SHP77 (cell line): ENCODE results near the gene SPTB.

Source experiments
- DNase-seq, 2 experiments: peaks; one replicate each; lab custom pipeline; 2025; lab: John Stamatoyannopoulos, UW

The SPTB gene

DNA sequence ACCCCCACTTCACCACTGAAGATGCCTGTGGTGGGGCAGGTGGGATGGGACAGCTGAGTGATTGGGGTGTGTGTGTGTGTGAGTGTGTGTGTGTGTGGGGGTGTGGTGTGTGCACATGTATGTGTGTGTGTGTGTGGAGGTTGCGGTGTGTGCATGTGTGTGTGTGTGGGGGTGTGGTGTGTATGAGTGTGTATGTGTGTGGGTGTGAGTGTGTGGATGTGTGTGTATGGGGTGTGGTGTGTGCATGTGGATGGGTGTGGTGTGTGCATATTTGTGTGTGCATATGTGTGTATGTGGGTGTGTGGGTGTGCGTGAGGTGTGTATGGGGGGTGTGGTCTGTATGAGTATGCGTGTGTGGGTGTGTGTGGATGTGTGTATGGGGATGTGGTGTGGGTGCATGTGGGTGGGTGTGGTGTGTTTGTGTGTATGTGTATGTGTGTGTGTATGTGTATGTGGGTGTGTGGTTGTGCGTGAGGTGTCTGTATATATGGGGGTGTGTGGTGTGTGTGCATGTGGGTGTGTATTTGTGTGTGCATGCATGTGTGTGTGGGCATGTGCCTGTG, 113.9 kb downstream of the SPTB start:
- DNase-seq, result no peak

DNA sequence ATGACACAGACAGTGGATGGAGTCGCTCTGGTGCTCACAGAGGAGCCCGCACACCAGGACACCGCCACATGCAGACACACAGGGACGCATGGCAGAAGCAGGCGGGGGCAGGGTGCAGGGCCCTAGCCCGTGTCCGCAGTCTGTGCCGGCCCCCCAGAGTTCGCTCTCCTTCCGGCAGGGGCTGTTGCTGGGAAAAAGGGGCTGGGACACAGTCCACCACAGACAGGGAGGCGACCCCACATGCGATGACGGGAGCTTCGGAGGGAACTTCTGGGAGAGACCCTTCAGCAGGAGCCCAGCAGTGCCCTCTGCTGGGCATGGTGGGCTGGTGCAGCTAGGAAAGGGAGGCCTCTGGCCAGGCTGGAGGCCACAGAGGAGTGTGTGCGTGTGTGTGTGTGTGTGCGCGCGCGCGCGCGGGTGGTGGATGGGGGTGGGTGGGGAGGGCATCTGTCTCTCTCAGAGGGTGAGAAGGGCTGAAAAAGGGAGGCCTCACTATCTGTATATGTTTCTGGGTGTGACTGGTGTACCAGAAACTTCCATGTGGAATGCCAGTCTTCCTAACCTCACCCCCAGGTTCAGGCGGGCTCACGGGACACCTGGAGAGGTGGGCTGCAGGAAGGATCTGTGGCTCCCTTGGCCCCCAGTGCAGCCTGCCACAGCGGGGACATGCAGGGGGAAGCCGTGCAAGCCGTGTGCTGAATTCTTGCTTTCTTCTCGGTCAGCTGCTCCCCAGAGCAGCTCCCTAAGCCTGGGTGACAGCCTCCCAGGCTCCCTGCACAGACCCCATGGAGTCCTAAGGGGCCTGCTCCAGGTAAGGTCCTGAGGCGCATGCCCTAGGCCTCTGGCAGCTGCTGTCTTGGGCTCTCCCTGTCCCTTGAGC, 114.8 kb downstream of the SPTB start:
- peak; percentile 46 to 50 for DNase-seq

DNA sequence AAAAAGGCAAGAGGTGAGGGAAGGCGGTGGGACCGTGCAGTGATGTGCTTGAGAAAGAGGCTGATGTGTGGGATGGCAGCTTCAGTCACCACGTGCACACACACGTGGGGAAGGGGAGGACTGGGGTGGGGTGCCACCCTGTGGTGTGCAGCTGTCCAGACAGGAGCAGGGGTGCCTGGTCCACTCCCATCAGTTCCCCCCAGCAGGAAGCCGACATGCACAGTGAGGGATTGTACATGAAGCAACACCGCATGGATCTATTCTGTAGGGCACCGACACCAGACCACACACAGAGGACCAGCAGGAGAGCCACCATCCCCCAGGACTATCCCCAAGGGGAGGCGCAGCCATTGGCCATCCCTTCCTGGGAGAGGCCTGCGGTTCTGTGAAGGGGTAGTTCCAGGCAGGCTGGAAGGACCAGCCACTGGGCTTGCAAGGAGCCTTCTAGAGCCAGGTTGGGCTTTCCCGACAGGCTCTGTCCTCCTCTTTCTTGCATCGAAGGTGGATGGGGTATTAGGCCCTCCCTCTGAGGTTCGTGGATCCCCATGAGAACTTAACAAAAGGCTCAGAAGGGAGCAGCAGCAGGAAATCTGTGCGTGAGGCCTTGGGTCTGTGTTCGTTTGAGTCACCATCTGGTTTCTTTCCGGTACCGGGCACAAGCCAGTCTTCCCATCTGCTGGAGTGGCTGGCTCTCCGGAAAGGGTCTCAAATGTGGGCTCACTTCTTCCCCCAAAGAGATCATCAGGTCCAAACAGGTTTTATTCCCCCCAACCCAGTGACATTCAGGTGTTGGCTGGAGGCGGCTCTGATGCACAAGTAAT, 115.7 kb downstream of the SPTB start:
- no peak for DNase-seq

DNA sequence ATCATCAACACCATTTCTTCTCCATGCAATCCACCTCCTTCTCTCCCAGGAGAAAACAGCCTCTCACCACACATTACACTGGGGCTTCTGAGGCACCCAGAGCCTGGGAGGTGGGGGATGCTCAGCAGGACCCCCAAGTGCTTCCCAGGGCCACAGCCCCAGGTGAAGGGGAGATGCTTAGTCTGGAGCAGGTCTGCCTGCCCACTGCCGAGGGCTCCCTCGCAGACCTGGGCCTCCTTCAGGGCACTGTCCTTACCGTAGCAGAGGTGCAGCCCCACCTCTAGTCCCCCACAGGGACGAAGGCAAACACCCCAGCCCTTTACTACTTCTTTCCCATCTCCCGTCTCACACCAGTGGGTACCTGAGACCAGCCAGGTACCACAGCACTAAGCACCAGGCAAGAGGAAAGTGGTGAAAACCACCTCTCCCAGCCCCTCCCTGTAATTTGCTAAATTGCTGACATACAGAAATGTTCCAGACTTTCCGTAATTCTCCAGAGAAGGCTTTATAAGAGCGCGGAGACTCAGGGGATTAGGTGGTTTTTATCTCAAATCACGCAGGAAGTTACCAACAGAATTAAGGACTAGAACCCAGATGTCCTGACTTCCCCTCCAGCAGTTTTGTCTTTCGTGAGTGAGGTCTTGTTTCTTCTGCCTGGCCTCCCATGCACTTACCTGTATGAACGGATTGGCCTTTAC, 116.5 kb downstream of the SPTB start:
- DNase-seq, result no peak

DNA sequence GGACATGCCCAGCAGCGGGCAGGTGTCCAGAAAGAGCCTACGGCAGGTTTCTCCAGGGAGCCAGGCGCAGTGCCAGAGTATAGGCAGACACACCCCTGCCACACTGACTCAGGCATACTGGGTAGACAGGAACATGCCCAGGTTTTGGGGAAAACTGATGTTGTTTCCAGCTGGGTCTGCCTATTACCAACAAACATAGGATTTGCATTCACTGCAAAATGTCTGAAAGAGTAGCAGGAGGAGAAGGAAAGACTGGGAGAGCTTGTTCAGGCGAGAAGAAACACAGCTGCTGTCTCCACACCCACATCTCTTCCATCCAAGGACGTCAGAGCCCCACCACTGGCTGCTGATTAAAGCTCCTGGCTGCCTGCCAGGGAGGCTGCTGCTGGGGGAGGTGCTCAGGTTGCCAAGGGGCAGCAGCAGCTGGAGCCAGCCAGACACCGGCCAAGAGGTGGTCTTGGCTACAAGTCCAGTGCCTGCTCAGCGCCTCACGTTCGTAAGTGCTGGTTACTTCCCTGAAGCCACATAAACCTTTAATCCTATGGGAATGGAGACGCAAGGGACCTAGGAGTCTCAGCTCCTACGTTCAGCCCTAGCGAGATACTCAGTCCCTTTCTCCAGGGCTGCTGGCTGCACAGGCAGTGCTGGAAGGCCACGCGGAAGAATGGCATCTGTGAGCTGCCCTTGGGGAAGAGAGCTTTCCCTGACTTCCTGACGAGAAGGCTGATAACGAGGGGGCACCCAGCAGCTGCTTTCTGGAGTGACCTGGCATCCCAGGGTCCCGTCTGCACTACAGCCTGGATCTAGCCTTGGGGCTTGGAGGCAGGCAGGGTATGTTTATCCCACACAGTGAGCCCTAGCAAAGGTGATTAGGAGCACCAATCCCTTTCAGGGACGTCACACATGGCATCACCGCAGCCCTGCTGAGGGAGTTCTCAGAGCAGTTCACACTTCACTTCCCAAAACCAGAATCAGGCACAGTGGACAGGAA, 117.4 kb downstream of the SPTB start:
- peak; percentile 90 to 92 for DNase-seq

DNA sequence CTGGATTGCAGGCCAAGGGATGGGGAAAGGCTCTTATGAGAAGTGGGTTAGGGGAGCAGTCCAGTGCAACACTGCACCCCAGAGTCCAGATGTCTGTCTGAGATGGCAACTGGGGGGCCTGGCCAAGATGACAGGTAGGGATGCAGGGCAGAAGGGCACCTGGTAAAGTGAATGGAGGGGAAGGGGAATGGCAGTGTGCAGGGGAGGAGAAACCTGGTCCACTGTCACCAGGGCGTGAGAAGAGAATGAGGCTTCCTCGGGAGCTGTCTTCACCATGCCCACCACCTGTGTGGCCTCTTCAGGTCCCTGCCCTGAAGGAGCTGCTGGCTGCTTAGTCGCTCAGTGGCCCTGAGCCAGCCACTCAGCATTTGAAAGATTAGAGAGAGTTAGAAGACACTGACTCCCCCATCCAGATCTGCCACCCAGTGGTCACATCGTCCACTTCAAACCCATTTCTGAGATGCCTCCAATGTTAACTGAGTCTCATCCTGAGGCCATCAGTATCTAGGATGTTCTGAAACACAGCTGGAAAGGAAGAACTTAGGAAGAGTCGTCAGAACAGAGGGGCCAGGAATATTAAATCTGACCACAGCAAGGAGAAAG, 118.2 kb downstream of the SPTB start:
- peak in 1 of 2 experiments; percentile 61 for DNase-seq

DNA sequence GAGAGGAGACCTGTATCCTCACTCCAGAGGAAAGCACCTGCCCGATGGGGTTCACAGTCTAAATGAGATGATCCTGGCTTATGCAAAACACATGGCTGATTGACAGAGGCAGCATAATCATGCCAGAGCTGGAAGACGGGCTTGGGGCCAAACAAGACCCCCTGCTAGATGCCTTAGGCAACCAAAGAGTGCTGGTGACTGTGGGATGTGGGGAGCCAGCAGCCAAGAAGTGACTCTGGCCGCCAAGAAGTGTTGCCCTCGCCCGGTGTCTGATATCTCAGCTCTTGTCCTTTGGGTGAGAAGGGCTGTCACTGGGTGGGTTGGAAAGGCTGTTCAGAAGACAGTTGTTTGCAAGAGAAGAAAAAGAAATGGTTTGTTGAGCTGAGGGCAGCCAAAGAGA, 118.8 kb downstream of the SPTB start:
- DNase-seq, result no peak

DNA sequence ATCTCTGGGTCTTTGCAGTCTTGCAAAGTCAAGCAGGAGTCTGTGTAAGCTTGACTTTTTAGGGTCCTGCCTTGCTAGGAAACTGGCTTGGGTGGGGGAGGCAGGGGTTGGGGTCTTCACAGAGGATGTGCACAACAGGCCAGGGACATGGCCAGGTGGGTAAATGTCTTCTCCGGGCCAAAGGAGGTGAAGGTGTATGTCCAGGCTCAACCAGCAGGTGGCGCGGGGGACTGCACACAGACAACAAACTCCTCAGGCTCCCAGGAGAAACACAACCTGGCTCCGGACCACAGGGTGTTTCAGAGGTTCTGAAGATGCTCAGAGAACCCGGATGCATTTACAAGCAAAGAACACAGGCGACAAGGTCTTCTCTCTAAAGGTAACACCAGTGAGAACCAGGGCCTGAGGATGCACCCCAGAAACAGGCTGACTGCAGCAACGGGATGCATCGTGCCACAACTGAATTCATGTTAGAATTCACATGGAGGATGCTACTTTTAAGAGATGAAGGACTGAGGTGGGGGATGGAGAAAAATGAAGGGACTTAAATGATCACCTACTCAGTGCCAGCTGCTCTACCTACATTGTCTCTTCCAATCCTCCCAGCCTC, 119.5 kb downstream of the SPTB start:
- DNase-seq, result peak; percentile 26 to 65

DNA sequence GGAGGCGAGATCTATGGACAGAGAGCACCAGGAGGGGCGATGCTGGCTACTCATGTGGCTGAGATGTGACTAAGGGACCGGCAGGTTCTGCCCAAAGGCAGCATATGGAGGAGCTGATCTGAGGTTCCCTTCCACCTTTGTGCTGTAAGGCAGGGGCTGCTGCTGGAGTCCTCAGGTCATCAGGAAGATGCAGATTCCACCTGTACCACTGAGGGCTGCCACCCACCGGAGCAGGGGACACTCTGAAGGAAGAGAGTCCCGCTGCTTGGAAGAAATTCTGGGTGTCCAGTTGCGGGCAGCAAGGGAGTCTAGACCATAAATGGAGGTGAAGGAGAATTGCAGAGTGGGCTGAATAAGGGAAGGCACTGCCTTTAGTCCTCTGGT, 120.2 kb downstream of the SPTB start:
- DNase-seq, result no peak

DNA sequence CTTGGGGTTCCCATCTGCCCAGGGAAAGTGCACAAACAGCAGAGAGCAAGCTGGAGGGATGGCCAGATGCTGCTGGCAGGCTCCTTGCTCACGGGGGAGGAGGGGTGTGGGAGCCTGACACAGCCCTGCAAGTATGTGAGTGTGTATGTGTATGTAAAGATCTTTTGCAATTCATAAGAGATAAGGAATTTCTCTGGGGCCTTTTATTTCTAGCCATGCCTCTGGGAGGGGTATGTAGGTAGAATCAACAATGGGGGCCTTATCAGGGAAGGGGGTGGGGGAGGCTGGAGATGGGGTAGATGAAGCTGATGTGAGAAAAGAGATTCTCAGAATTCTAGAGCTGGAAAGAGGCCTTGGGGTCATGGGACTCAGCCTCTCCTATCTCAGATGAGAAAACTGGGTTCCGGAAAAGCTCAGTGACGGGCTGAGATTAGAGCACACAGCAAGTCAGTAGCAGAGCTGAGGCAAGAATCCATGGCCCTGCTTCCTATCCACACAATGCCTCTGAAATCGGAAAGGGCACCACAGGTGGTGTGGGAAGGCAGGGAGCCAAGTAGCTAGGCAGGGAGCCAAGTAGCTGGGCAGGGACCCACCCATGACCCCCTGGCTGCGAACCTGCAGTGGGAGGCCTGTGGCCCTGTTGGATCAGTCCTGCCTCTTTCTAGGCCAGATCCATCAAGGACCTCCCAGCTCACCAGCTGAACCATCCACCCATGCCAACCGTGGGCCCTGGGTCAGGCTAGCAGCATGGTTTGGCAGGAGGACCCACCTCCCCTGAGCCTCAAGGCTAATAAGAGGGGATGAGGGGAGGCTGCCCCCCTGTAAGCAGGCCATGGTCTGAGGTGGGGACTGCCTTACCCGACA, 120.8 kb downstream of the SPTB start:
- no peak for DNase-seq

DNA sequence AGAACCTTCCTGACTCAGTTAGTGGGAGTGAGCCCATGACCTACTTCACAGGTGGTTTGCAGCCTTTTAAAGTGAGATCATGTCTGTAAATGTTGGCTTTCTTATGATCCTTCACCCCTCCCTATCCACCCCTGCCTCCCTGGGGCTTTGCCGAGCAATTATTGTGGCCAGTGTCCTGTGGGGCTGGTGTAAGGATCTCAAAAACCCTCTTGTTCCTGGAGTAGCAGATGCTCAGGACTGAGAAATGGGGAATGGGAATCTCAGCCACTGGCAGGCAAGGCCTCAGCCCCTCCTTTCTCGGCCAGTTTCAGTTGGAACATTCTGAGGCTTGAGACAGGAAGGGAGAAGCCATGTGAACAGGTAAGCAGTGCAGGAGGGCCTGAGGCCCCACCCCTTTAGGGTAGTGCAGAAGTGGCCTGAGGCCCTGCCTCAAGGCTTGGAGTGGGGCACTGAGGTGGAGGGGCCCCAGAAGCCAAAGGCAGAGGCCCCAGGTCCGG, 121.6 kb downstream of the SPTB start:
- no peak for DNase-seq

DNA sequence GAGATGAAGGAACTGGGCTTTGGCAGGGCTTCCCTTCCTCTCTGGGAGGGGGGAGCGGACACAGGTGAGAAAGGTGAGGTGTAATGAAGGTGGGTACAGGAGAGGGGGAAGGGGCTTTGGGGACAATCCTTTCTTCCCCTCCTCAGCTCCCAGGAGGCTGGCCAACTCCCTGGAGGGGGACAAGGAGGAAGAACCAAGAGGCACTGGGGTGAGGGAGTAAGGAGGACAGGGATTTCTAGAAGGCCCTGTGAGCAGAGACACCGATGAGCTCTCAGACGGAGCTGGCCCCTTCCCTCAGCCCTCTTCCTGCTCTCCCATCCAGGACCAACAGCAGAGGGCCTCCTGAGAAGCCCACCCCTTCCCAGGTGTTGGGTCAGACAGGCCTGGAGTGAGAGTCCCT, 122.1 kb downstream of the SPTB start:
- DNase-seq, result no peak

DNA sequence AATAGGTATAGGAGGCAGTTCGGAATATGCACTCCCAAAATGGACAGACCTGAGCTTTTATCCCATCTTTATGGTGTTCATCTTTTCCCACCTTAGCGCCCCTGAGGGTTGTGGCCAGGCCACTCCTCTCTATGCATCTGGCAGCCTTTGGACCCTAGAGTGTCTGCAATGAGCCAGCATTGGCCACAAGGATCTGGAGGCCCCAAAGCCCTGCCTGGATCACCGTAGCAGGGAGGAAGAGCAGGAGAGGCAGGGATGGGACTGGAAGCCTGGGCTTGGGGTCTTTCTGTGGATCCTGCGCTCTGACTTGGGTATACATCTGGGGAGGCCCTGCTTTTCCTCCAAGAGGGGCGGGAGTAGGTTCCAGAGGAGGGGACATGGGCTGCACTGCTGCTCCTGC, 123.0 kb downstream of the SPTB start:
- DNase-seq, result no peak

DNA sequence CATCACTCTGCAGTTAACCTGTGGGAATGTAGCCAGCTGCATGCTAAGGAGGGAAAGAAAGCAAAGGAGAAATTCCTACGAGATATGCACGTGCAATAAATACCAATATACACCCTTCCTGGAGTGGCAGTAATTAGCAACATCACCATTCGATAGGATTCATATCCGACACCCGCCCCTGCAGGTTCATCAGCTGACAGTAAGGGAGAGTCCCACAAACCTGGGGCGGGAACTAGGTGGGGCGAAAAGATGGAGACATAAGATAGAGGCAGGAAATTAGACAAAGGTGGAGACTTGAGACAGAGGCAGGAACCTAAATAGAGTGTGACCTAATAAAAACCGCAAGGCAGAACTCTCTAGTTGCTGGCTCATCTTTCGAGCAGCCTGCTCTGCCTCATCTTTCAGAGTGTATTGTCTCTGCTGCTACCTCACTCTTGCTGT, 123.9 kb downstream of the SPTB start:
- no peak for DNase-seq

DNA sequence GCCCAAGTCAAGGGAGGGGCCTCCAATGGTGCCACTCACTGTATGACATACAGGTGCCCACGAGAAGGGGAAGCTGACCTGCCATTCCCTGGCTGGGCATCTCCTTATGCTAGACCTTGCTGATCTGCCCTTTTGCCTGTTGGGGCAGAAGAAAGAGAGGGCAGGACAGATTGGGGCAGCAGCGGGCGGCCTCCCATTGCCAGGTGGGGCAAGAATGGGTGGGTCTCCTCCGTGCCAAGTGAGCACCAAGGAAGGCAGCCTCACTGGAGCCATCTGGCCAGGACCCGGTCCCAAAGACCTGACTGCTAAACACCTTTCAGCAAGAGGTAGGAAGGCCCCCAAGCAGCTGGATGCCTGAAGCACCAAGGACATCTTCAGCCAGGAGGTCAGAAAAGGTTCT, 125.0 kb downstream of the SPTB start:
- no peak for DNase-seq

DNA sequence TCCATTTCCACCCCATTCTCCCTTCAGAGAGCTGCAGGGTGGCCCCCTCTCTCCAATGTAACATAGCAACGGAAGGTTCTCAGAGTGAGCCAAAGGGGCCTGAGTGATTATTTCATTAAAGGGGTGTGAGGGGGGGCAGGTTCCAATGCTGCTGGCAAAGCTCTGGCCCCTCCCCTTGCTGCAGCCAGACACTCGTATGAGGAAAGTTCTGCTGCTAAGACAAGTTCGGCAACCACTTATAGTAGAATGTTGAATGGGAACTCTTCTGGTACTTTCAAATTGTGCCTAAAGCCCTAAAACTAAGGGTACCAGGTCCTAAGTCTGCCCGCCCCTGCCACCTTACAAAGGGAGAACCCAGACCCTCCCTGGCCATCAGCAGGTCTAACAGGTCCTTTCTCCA, 125.7 kb downstream of the SPTB start:
- DNase-seq, result no peak

DNA sequence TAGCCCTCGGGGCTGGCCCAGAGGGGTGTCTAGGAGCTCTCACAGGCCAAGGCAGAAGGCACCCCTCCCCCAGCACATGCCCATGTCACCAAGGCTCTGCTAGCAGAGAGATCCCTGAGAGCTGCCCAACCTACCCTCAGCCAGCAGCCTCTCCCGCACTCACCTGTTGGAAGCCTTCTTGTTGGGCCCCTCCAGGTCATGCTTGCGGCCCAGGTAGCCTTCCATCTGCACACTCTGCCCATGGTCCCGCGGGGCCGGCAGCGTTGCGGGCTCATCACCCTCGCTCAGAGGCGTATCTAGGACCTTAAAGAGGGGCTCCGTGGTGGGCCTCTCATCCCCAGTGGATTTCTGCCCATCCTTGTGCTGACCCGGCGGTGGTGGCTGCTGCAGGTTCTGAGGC, 126.3 kb downstream of the SPTB start:
- DNase-seq, result no peak

DNA sequence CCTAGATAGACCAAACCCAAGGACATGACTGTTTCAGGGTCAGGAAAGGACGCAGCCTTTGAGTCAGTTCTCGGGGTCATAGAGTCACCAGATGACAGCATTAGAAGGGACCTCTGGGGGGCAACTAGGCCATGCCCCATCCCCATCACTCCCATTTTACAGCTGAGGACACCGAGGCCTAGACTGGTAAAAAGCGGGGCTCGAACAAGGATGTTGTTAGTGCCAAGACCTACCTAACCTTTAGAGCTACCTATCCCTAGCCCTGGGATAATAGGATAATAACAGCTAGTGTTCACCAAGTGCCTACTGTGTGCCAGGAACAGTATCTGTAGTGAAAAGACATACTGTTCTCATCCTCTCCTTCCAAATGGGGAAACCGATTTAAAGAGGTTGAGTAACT, 126.8 kb downstream of the SPTB start:
- no peak for DNase-seq
